ENCODE data around the gene CADM2.
"Not testable (repeated sequence)": the region's sequence is repeated elsewhere in the genome, so short reads cannot be mapped to it uniquely, and the experiment has no call there.

The CADM2 gene

GRCh38 chr3:85074003-85074402 lies 115.2 kb downstream of the CADM2 start:
- DNase-seq (ENCODE audit: low read depth in 2 of 2, low spot score in 1 of 2) = no peak

GRCh38 chr3:85075663-85076062 lies 116.9 kb downstream of the CADM2 start:
- no peak for DNase-seq (ENCODE audit: low read depth in 2 of 2, low spot score in 1 of 2)

DNA sequence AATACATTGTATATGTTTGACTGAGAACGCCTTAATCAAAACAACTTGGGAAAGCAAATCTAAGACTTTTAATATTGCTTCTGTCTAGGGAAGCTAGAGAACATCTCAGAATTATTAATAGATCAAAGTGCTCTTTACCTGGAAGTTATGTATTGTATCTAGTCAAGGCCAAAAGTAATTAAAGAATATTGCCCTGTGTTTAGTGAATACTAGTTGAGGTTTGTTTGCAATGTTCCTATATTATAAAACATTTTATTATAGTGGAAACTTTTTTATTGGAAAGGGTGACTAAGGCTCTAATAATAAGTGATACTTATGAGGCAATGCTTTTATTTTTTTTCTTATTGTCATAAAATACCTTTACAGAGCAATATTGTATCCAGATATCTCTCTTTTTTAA lies 118.2 kb downstream of the CADM2 start:
- DNase-seq (ENCODE audit: low read depth in 2 of 2, low spot score in 1 of 2) = no peak

- no peak for DNase-seq (ENCODE audit: low read depth in 2 of 2, low spot score in 1 of 2)
These were observed 122.6 kb downstream of the CADM2 start for GRCh38 chr3:85081191-85081906.

GRCh38 chr3:85090495-85090894 lies 131.7 kb downstream of the CADM2 start:
- no peak for DNase-seq (ENCODE audit: low read depth in 2 of 2, low spot score in 1 of 2)

DNA sequence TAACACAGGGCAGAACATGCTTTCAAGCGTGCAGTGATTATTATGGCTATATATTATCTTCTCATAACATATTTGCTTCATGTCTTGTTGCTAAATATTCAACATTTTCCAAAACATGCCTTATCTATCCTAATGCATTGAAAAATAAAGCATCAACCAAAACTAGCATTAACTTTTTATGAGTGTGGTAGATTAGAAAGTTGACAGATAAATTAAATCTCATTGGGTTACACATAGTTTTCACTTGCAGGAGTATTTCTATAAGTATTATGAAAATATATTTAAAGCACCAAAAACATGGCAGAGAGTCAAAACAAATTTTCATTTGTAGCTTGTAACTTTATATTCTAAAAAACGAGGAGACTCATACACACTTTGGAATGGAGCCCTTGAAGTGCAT lies 141.5 kb downstream of the CADM2 start:
- DNase-seq (ENCODE audit: low read depth in 2 of 2, low spot score in 1 of 2) = no peak

- DNase-seq (ENCODE audit: low read depth in 2 of 2, low spot score in 1 of 2) = no peak
These were observed 144.0 kb downstream of the CADM2 start for GRCh38 chr3:85102781-85103180.

GRCh38 chr3:85110393-85110792 lies 151.6 kb downstream of the CADM2 start:
- no peak for DNase-seq (ENCODE audit: low read depth in 2 of 2, low spot score in 1 of 2)

DNA sequence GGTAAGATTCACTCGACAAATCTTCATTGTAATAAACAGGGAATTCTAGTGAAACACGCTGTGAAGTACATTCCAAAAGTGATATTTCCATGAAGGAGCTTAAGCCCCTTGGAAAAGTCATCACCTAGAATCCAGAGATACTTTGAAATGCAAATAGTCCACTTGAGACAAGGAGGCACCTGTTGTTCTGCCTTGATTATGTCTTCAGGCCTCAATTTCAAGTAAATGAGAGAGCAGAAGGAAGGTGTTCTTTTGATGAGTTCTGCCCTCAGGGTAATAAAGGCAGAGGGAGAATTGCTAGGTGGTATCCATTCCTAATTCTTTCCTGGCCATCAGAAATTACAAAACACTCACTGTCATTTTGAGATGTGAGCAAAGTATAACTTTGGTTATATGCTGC lies 162.1 kb downstream of the CADM2 start:
- DNase-seq (ENCODE audit: low read depth in 2 of 2, low spot score in 1 of 2) = no peak

DNA sequence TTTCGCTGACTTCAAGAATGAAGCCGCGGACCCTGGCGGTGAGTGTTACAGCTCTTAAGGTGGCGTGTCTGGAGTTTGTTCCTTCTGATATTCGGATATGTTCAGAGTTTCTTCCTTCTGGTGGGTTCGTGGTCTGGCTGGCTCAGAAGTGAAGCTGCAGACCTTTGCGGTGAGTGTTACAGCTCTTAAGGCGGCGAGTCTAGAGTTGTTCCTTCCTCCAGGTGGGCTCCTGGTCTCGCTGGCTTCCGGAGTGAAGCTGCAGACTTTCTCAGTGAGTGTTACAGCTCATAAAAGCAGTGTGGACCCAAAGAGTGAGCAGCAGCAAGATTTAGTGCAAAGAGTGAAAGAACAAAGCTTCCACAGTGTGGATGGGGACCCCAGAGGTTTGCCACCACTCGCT lies 174.1 kb downstream of the CADM2 start:
- DNase-seq (ENCODE audit: low read depth in 2 of 2, low spot score in 1 of 2) = not testable (repeated sequence)

GRCh38 chr3:85133691-85134420 lies 175.1 kb downstream of the CADM2 start:
- not testable (repeated sequence) for DNase-seq (ENCODE audit: low read depth in 2 of 2, low spot score in 1 of 2)

DNA sequence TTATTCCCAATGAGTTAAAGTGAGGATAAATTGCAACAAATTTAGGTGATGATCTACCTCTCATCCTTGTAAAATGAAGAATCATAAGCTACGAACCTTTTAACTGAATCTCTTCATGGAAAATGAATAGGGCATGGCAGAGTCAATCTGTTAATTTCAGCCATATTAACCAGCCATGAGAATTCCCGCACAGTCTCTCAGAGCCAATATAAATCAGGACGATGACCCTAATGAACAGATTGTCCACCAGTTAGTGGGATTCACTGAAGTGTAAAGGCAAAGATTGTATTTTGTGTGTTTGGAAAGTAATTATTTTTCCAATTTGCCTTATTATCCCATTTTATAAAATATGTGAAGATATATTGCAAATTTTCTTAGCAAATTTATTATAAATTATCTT lies 183.8 kb downstream of the CADM2 start:
- DNase-seq (ENCODE audit: low read depth in 2 of 2, low spot score in 1 of 2) = no peak

DNA sequence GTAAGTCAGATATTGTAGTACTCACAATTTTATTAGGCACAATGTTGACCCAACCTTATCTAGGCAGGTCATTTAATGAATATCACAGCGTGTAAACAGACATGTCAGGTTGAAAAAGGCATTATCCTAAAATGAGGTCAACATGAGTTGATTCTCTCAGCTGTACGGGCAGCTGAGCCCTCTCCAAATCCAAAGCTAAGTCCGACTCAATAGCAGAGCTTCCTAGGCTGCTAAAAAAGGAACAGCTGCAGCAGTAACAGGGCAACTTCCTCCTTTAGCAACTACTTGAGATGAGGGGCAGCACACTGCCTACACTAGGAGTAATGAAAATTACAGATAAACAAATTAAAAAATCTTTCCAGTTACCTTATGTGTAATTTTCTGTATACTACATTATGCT lies 189.2 kb downstream of the CADM2 start:
- no peak for DNase-seq (ENCODE audit: low read depth in 2 of 2, low spot score in 1 of 2)

GRCh38 chr3:85151555-85151954 lies 192.8 kb downstream of the CADM2 start:
- no peak for DNase-seq (ENCODE audit: low read depth in 2 of 2, low spot score in 1 of 2)

- not testable (repeated sequence) for DNase-seq (ENCODE audit: low read depth in 2 of 2, low spot score in 1 of 2)
These were observed 194.5 kb downstream of the CADM2 start for GRCh38 chr3:85153279-85153678.

DNA sequence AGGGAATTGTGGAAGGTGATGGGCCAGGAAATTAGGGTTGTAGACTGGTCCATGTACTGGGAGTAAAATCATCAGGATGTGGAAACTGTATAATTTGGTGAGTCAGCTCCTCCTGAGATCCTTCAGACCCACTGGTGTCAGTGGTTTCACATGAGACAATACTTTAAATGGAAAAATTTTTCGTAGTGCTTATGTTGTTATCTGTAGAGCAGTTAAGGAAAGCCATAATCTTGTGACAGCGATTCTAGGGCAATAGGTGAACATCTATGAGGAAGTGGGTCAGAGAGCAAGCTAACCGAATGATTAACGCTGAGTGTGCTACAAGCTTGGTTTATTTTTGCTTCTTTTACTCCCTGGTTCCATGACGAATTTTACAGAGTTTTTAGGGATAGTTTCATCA lies 200.6 kb downstream of the CADM2 start:
- DNase-seq (ENCODE audit: low read depth in 2 of 2, low spot score in 1 of 2) = no peak

DNA sequence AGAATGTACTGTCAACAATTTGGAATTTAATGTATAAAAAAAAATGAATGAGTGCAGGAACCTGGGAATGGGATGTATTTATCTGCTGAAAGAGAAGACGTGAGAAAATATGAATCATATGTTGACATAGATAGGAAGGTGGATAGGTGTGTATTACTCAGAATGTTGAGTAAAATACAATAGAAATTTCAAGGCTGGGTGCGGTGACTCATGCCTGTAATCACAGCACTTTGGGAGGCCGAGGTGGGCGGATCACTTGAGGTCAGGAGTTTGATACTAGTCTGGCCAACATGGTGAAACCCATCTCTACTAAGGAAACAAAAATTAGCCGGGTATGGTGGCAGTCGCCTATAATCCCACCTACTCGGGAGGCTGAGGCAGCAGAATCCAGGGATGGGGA lies 202.8 kb downstream of the CADM2 start:
- DNase-seq (ENCODE audit: low read depth in 2 of 2, low spot score in 1 of 2) = no peak

DNA sequence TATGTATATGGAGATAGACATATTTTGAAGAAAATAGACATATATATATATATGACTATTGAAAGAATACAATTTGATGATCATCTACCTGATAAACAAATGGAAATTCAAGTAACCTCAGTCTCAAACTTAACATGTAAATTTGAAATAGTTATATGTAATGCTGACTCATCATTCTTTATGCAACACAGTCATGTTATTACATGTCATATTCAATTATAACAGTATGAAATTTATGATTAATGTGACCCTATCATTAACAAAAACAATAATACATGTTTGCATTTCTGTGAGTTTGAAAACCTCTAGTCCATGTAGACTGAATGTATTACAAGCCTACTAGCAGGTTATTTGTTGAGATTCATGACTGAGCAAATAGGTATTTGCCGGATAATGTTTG lies 204.1 kb downstream of the CADM2 start:
- DNase-seq (ENCODE audit: low read depth in 2 of 2, low spot score in 1 of 2) = no peak

- no peak for DNase-seq (ENCODE audit: low read depth in 2 of 2, low spot score in 1 of 2)
These were observed 205.6 kb downstream of the CADM2 start for GRCh38 chr3:85164436-85164835.

- DNase-seq (ENCODE audit: low read depth in 2 of 2, low spot score in 1 of 2) = no peak
These were observed 208.8 kb downstream of the CADM2 start for GRCh38 chr3:85167576-85167975.

DNA sequence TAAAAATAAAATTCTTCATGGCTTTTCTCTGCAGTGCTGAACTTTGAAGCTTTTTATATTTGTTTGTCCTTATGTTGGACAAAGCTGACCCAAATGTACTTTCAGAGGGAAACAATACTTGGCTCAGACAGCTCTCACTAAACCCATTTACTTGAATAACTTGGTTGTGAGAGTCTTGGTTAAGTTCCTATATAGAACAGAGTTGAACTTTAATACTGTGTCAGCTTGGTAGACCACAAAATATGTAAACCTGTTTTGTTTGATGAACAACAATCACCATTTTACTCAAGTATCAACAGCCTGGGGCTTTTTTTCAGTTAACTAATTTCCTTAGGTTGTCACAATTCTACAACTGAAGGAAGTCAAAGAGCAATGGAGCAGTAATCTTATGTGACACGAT lies 211.9 kb downstream of the CADM2 start:
- DNase-seq (ENCODE audit: low read depth in 2 of 2, low spot score in 1 of 2) = no peak

DNA sequence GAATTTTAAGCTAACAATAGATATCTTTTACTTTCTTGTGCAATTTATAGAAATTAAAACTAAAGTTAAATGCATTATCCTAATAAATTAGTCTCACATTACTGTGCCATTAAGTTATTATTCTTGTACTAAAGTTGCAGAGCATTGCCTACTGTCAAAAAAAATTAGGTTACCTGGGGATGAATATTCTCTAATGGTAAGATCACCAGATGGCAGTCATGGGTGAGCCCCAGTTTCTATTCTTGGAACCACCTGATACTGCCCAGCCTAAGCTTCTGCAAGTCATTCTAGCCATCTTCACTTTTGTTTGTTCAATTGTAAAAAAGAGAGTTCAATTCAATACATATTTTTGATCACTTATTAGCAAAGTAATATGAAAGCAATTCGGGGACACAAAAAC lies 213.2 kb downstream of the CADM2 start:
- no peak for DNase-seq (ENCODE audit: low read depth in 2 of 2, low spot score in 1 of 2)

DNA sequence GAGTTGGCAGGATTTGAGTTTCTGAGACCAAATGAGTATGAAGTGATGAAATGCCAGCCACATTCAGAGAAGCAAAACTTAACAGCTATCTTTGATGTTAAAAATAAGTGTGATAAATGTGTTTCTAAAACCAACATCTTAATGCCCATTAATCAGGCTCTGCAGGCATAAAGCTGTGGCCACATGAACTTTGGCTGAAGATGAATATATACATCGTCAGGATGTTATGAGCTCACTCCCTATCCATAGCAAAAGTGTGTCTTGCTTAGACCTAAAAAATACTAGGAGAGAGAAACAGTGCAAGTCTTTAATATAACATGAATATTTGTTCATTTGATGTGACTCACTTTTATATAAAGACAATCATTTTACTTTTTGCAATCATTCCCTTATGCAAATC lies 218.0 kb downstream of the CADM2 start:
- DNase-seq (ENCODE audit: low read depth in 2 of 2, low spot score in 1 of 2) = no peak
